ENCODE data around the gene MTMR2. TPM values are rescaled to one million over a fixed set of nuclear protein-coding genes. Genes with fewer than 3 reads are reported as not detected.
"Not testable (repeated sequence)": the region's sequence is repeated elsewhere in the genome, so short reads cannot be mapped to it uniquely, and the experiment has no call there.

The MTMR2 gene
- total RNA-seq, 1 donor from 2014 or later = 27.0 TPM

- DNase-seq = no peak
- no peak overlapping the region for H3K27ac ChIP-seq
- H3K4me3 ChIP-seq = no peak overlapping the region
- intact Hi-C loops (cut with DNase I) = no loop called here
- H3K36me3 ChIP-seq = peaks cover 19% of the 10 kb centered on the region
- H3K4me1 ChIP-seq = no peaks in the 10 kb centered on the region
- TF ChIP-seq CTCF (IDR thresholded peaks at IDR 0.05) = no peak
- ATAC-seq = no peak
- H3K27me3 ChIP-seq = no peaks in the 10 kb centered on the region
- no peaks in the 10 kb centered on the region for H3K9me3 ChIP-seq
Observed at GRCh38 chr11:95886462-95886861, 37.4 kb downstream of the MTMR2 start.

GRCh38 chr11:95884802-95885201, 39.1 kb downstream of the MTMR2 start:
- Histone ChIP-seq H3K36me3 (peaks cover 19% of the 10 kb centered on the region), H3K9me3 (no peaks in the 10 kb centered on the region), H3K4me3 (no peak overlapping the region), H3K27me3 (no peaks in the 10 kb centered on the region), H3K4me1 (no peaks in the 10 kb centered on the region), H3K27ac (no peak overlapping the region)
- DNase-seq (no peak), ATAC-seq (no peak)
- intact Hi-C loops (cut with DNase I) = no loop called here
- no peak for TF ChIP-seq CTCF (IDR thresholded peaks at IDR 0.05)

GRCh38 chr11:95884376-95884775, 39.5 kb downstream of the MTMR2 start:
- H3K36me3 ChIP-seq = peaks cover 19% of the 10 kb centered on the region
- no peak for TF ChIP-seq CTCF (IDR thresholded peaks at IDR 0.05)
- intact Hi-C loops (cut with DNase I) = no loop called here
- no peaks in the 10 kb centered on the region for H3K27me3 ChIP-seq
- H3K4me3 ChIP-seq = no peak overlapping the region
- H3K27ac ChIP-seq = no peak overlapping the region
- no peaks in the 10 kb centered on the region for H3K9me3 ChIP-seq
- ATAC-seq = no peak
- DNase-seq = no peak
- no peaks in the 10 kb centered on the region for H3K4me1 ChIP-seq

GRCh38 chr11:95883381-95883780, 40.5 kb downstream of the MTMR2 start:
- Histone ChIP-seq H3K36me3 (peaks cover 19% of the 10 kb centered on the region), H3K4me1 (no peaks in the 10 kb centered on the region), H3K4me3 (no peak overlapping the region), H3K27me3 (no peaks in the 10 kb centered on the region), H3K27ac (no peak overlapping the region), H3K9me3 (no peaks in the 10 kb centered on the region)
- ATAC-seq (no peak), DNase-seq (no peak)
- intact Hi-C loops (cut with DNase I) = no loop called here
- TF ChIP-seq CTCF (IDR thresholded peaks at IDR 0.05) = no peak

- no peak for ATAC-seq
- intact Hi-C loops (cut with DNase I) = no loop called here
- Histone ChIP-seq H3K4me1 (no peaks in the 10 kb centered on the region), H3K27me3 (no peaks in the 10 kb centered on the region), H3K9me3 (no peaks in the 10 kb centered on the region), H3K27ac (no peak overlapping the region), H3K36me3 (no peaks in the 10 kb centered on the region), H3K4me3 (no peak overlapping the region)
- DNase-seq = no peak
- TF ChIP-seq CTCF (IDR thresholded peaks at IDR 0.05) = no peak
Observed at GRCh38 chr11:95877291-95877690, 46.6 kb downstream of the MTMR2 start.

- H3K4me1 ChIP-seq; H3K27ac ChIP-seq; DNase-seq; H3K9me3 ChIP-seq; H3K27me3 ChIP-seq; ATAC-seq; intact Hi-C loops (cut with DNase I); H3K36me3 ChIP-seq; H3K4me3 ChIP-seq: not testable (repeated sequence)
Observed at GRCh38 chr11:95870877-95871276, 53.0 kb downstream of the MTMR2 start.

All from upper lobe of right lung (tissue), 1 donor.